Stimulated activated CD4-positive, alpha-beta T cell treated with anti-CD3 and anti-CD28 coated beads, TNF-alpha, amount 100 ng/mL, for 1 hour (primary cell): ENCODE results near the gene LAMC3.
"Not testable (repeated sequence)": the region's sequence is repeated elsewhere in the genome, so short reads cannot be mapped to it uniquely, and the experiment has no call there.

Source experiments
- DNase-seq, 3 donors: peaks; one replicate each; pipeline ENCODE4 v3.0.0-alpha.2; 2020; ENCODE audit warnings: low read depth in 3 of 3, low spot score in 1 of 3

The LAMC3 gene

GRCh38 chr9:131114084-131114535 lies 105.1 kb downstream of the LAMC3 start:
- DNase-seq = no peak

GRCh38 chr9:131115360-131115742 lies 106.4 kb downstream of the LAMC3 start:
- not testable (repeated sequence) for DNase-seq

GRCh38 chr9:131116281-131117120 lies 107.5 kb downstream of the LAMC3 start:
- DNase-seq = no peak

- DNase-seq = no peak
Observed at GRCh38 chr9:131117121-131117761, 108.3 kb downstream of the LAMC3 start.

GRCh38 chr9:131117762-131118145 lies 108.8 kb downstream of the LAMC3 start:
- no peak for DNase-seq

- no peak for DNase-seq
Observed at GRCh38 chr9:131119600-131119999, 110.6 kb downstream of the LAMC3 start.

GRCh38 chr9:131120620-131121228 lies 111.8 kb downstream of the LAMC3 start:
- DNase-seq = no peak

GRCh38 chr9:131121346-131121745 lies 112.4 kb downstream of the LAMC3 start:
- DNase-seq = no peak

GRCh38 chr9:131122158-131122557 lies 113.2 kb downstream of the LAMC3 start:
- DNase-seq = no peak

GRCh38 chr9:131125038-131125287 lies 116.0 kb downstream of the LAMC3 start:
- no peak for DNase-seq

- peak; percentile 96 to 100 (median 98) for DNase-seq
Observed at GRCh38 chr9:131125288-131126058, 116.5 kb downstream of the LAMC3 start, which contains the start of gene NUP214. Gene NUP214 (plus strand): TSS chr9:131125586. CDS start chr9:131125705, 119 bp downstream.

GRCh38 chr9:131126059-131126426 lies 117.1 kb downstream of the LAMC3 start:
- no peak for DNase-seq

GRCh38 chr9:131129183-131129582 lies 120.2 kb downstream of the LAMC3 start:
- no peak for DNase-seq

GRCh38 chr9:131138676-131139075 lies 129.7 kb downstream of the LAMC3 start:
- DNase-seq = no peak

- DNase-seq = no peak
Observed at GRCh38 chr9:131140112-131140511, 131.1 kb downstream of the LAMC3 start.

- no peak for DNase-seq
Observed at GRCh38 chr9:131140550-131140949, 131.6 kb downstream of the LAMC3 start.

GRCh38 chr9:131142160-131142559 lies 133.2 kb downstream of the LAMC3 start:
- DNase-seq = no peak
